ENCODE results near the gene AHCYL1. TPM values are rescaled to one million over a fixed set of nuclear protein-coding genes. Genes with fewer than 3 reads are reported as not detected.

AHCYL1 gene
- total RNA-seq, 2 donors from 2014 or later: 78.9 to 96.0 TPM

- H3K4me1 ChIP-seq (ENCODE audit: control insufficient read depth, insufficient read depth, low read length): no peaks in the 10 kb centered on the region
- Mint-ChIP-seq H3K27me3 (ENCODE audit: insufficient read depth) (peaks cover 38% of the 10 kb centered on the region), H3K4me3 (no peak overlapping the region), H3K36me3 (ENCODE audit: low read depth) (no peaks in the 10 kb centered on the region), H3K27ac (no peak overlapping the region), H3K9me3 (no peaks in the 10 kb centered on the region), H3K4me1 (peaks cover 10% of the 10 kb centered on the region)
- no peak for TF ChIP-seq CTCF (conservative IDR thresholded peaks at IDR 0.05)
- H3K4me3 ChIP-seq (ENCODE audit: low read length): no peak overlapping the region
- H3K27ac ChIP-seq (ENCODE audit: low read depth, low read length): no peak overlapping the region
- H3K27me3 ChIP-seq (ENCODE audit: control insufficient read depth, insufficient read depth, low read length, poor library complexity, severe bottlenecking): no peaks in the 10 kb centered on the region
- DNase-seq: no peak
- H3K9ac ChIP-seq (ENCODE audit: extremely low read depth, low read length, poor library complexity, severe bottlenecking): no peak overlapping the region
- no peaks in the 10 kb centered on the region for H3K9me3 ChIP-seq (ENCODE audit: control insufficient read depth, low read length)
- WGBS, 2 experiments (ENCODE audit: insufficient coverage in 1 of 2, insufficient read length in 1 of 2): 88 to 99% methylated on average over 7 to 9 of the region's 9 CpGs
- no peaks in the 10 kb centered on the region for H3K36me3 ChIP-seq (ENCODE audit: control insufficient read depth, insufficient read depth, low read length)
These were observed 5.6 kb upstream of the AHCYL1 start for GRCh38 chr1:109978761-109979488.

GRCh38 chr1:109979489-109980091 is 5.0 kb upstream of the AHCYL1 start:
- Mint-ChIP-seq H3K27ac (no peak overlapping the region), H3K27me3 (ENCODE audit: insufficient read depth) (peaks cover 38% of the 10 kb centered on the region)
- H3K9ac ChIP-seq (ENCODE audit: extremely low read depth, low read length, poor library complexity, severe bottlenecking): no peak overlapping the region

GRCh38 chr1:109980324-109981003 is 4.1 kb upstream of the AHCYL1 start:
- H3K9me3 ChIP-seq (ENCODE audit: control insufficient read depth, low read length): no peaks in the 10 kb centered on the region
- no peaks in the 10 kb centered on the region for H3K36me3 ChIP-seq (ENCODE audit: control insufficient read depth, insufficient read depth, low read length)
- H3K36me3 Mint-ChIP-seq (ENCODE audit: low read depth): no peaks in the 10 kb centered on the region
- peaks cover 12% of the 10 kb centered on the region for H3K4me1 Mint-ChIP-seq
- no peak overlapping the region for H3K4me3 ChIP-seq (ENCODE audit: low read length)
- no peak overlapping the region for H3K9ac ChIP-seq (ENCODE audit: extremely low read depth, low read length, poor library complexity, severe bottlenecking)
- H3K27ac ChIP-seq (ENCODE audit: low read depth, low read length): no peak overlapping the region
- WGBS, 2 experiments (ENCODE audit: insufficient coverage in 1 of 2, insufficient read length in 1 of 2): 82 to 83% methylated on average over 4 to 6 of the region's 6 CpGs
- no peaks in the 10 kb centered on the region for H3K9me3 Mint-ChIP-seq
- no peaks in the 10 kb centered on the region for H3K27me3 ChIP-seq (ENCODE audit: control insufficient read depth, insufficient read depth, low read length, poor library complexity, severe bottlenecking)
- no peaks in the 10 kb centered on the region for H3K4me1 ChIP-seq (ENCODE audit: control insufficient read depth, insufficient read depth, low read length)
- peaks cover 37% of the 10 kb centered on the region for H3K27me3 Mint-ChIP-seq (ENCODE audit: insufficient read depth)
- TF ChIP-seq CTCF (conservative IDR thresholded peaks at IDR 0.05): peak; percentile 87
- peak overlapping the region; percentile 13 for H3K27ac Mint-ChIP-seq
- peak; percentile 84 for DNase-seq
- H3K4me3 Mint-ChIP-seq: no peak overlapping the region

More at GRCh38 chr1:109979489-109980091, 5.0 kb upstream of the AHCYL1 start:
- Histone ChIP-seq H3K27ac (ENCODE audit: low read depth, low read length) (no peak overlapping the region), H3K27me3 (ENCODE audit: control insufficient read depth, insufficient read depth, low read length, poor library complexity, severe bottlenecking) (no peaks in the 10 kb centered on the region), H3K4me3 (ENCODE audit: low read length) (no peak overlapping the region), H3K36me3 (ENCODE audit: control insufficient read depth, insufficient read depth, low read length) (no peaks in the 10 kb centered on the region), H3K4me1 (ENCODE audit: control insufficient read depth, insufficient read depth, low read length) (no peaks in the 10 kb centered on the region), H3K9me3 (ENCODE audit: control insufficient read depth, low read length) (no peaks in the 10 kb centered on the region)
- Mint-ChIP-seq H3K4me1 (peaks cover 10% of the 10 kb centered on the region), H3K9me3 (no peaks in the 10 kb centered on the region), H3K36me3 (ENCODE audit: low read depth) (no peaks in the 10 kb centered on the region), H3K4me3 (no peak overlapping the region)
- TF ChIP-seq CTCF (conservative IDR thresholded peaks at IDR 0.05): no peak
- DNase-seq: no peak
- 82 to 92% methylated on average over 4 to 5 of the region's 5 CpGs for WGBS, 2 experiments (ENCODE audit: insufficient coverage in 1 of 2, insufficient read length in 1 of 2)

All from endodermal cell (in vitro differentiated cells).